Keratinocyte (primary cell): ENCODE data around the gene RING1.

ENCODE experiments used
- CTCF ChIP-seq, 3 experiments: IDR thresholded peaks in 1 of 3; conservative IDR thresholded peaks in 1 of 3; optimal IDR thresholded peaks in 1 of 3; 2 replicates in 2 of 3; 3 replicates in 1 of 3; pipeline versions ENCODE3 to v1.5.1; 2011; ENCODE audit warnings: low read length in 3 of 3, mild to moderate bottlenecking in 3 of 3, moderate library complexity in 2 of 3, control low read depth in 1 of 3, inconsistent platforms in 1 of 3; ENCODE audit not compliant: insufficient read depth in 2 of 3; ENCODE audit errors: extremely low read depth in 1 of 3
- EZH2 ChIP-seq: IDR thresholded peaks from one replicate; pipeline ENCODE4 v1.6.1; 2012; ENCODE audit warnings: inconsistent platforms, mild to moderate bottlenecking, low read length, moderate library complexity

GRCh38 chr6:33161354-33162331, 46.7 kb upstream of the RING1 start:
- no peak for TF ChIP-seq EZH2
- TF ChIP-seq CTCF (optimal IDR thresholded peaks at IDR 0.05 in 1 of 3, IDR thresholded peaks at IDR 0.05 in 1 of 3, conservative IDR thresholded peaks at IDR 0.05 in 1 of 3; ENCODE audit: extremely low read depth in 1 of 3, insufficient read depth in 2 of 3, low read length in 3 of 3): peak in 2 of 3 experiments; percentile 76 to 98
